GM18499 (cell line): ENCODE data around the gene KLF15.
"Not testable (repeated sequence)": the region's sequence is repeated elsewhere in the genome, so short reads cannot be mapped to it uniquely, and the experiment has no call there.

Source experiments
- ATAC-seq: cut with Tn5 transposase; IDR thresholded peaks from one replicate; pipeline ENCODE4 v1.9.1; 2021; ENCODE audit warnings: moderate number of reproducible peaks; ENCODE audit not compliant: insufficient read depth, unreplicated experiment

KLF15 gene

DNA sequence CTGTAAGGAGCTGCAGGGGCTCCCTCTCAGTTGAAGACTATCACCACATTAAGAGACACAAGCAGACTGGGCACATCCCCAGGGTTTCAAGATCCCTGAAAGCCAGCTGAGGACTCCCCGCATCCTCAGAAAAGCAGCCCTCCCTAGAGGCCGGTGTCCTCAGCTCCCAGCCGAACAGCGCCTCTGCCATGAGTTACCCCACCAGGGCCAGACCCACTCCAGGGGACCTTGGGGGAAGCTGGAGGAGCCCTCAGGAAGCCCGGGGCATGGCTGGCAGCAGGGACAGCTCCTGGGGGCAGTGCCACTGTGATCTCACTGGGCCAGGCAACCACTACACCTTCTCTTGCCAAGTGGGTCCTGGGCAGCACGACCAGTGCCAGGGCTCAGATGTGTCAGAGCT is 8.1 kb downstream of the KLF15 start:
- no peak for ATAC-seq

- no peak for ATAC-seq
Observed at GRCh38 chr3:126348308-126348920, 8.8 kb downstream of the KLF15 start.

DNA sequence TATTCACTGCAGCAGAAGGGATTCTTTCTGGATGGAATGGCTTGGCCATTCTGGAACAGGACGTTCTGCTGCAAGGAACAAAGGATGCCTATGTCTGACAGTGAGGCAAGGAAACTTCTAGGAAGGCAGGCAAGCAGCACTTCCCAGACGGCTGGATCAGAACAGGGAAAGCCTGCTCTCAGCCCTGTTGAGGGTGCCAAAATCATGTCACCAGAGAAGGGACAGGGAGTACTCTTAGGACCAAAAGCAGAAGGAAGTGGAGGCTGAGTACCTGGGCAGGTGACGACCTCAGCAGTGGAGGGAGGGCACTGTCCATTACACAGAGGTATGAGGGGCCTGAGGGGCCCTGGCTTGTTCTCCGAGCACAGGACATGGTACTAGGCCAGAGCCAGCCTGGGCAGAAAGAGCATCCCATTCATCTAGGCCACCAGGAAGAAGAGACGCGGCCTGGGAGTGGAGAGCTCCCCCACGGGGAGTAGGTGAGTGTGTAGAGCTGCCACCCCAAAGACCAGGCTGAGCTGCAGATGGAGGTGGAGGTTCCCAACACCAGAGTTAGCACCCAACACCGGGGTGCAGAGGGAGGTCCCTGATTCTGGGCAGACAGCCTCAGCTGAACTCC is 9.6 kb downstream of the KLF15 start:
- ATAC-seq = no peak

DNA sequence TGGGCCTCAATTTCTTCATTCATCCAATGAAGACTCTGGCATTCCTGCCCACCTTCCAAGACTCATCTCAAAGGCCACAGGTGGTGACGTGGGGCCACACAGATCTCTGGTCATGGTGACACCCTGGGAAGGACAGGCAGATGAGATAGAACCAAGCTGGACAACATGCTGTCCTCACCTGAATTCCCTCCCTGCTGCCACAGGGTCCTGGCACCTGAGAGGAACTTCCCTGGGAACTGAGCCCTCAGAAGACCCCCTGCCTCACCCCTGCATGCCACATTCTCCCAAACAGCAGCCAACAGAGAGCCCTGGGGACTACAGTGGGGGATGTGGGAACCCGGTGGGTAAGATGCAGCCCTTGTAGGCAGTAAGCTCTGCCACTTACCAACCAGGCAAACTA is 10.7 kb downstream of the KLF15 start:
- ATAC-seq = no peak

- no peak for ATAC-seq
Observed at GRCh38 chr3:126345641-126346460, 11.4 kb downstream of the KLF15 start.

- no peak for ATAC-seq
Observed at GRCh38 chr3:126345231-126345630, 12.0 kb downstream of the KLF15 start.

DNA sequence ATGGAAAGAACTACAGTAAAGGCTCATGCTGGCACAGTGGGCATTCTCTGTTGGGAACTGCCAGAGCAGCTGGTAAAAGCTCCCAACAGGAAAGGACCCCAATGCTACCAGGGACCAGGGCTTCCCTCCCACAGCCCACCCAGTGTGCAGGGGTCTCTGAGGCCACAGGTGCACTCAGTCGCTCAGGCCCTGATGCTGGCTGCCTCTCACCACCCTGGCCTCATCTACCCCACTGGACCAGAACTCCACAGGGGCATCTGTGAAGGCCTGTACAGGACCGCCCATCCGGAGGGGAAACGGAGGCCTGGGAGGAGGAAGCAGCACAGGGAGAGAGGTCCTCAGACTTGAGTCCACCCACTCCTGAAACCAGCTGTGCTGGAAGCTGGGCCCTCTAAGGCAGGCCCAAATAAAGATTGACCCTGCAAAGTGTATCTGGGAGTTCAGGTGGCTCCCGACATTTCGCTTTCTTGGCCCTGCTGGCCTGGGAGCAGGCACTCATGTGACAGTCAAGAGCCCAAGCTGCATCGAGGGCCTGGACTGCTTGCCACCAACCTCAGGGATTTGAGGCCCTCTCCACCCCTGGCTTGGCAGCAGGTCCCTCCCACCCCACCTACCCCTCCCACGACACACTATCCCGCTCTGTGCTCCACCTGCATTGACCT is 12.7 kb downstream of the KLF15 start:
- no peak for ATAC-seq

DNA sequence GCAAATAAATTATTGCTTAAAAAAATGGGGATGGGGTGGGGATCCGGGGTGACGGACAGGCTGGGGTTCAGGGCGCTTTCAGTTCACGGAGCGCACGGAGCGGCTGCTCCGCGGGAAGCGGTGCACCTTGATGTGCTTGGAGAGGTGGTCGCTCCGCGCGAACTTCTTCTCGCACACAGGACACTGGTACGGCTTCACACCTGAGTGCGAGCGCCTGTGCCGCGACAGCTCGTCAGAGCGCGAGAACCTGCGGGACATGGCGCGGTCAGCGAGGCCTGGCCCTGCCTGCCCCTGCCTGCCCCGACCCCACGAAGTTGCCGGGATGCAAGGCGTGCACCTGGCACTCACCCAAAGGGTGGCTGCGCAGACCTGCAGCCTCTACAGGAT is 13.6 kb downstream of the KLF15 start:
- no peak for ATAC-seq

GRCh38 chr3:126342991-126343648 is 14.1 kb downstream of the KLF15 start:
- ATAC-seq = no peak

- ATAC-seq = no peak
Observed at GRCh38 chr3:126342211-126342610, 15.0 kb downstream of the KLF15 start.

DNA sequence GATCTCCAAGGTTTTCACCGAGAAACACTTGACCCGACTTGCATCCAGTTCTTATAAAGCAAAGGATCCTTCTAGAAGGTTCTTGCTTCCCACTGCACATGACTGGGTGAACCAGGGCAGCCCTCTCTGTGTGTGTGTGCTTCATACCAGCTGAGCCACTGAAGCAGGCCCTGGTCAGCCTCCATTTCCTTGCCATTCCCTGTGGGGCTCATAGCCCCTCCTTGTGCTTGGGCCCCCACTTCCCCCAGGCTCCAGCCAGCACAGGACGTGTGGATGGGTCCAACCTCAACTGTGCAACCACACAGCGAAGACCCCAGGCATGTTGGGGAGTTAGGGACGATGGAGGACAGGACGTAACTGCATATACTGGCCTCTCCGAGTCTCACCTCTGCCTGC is 15.5 kb downstream of the KLF15 start:
- no peak for ATAC-seq

DNA sequence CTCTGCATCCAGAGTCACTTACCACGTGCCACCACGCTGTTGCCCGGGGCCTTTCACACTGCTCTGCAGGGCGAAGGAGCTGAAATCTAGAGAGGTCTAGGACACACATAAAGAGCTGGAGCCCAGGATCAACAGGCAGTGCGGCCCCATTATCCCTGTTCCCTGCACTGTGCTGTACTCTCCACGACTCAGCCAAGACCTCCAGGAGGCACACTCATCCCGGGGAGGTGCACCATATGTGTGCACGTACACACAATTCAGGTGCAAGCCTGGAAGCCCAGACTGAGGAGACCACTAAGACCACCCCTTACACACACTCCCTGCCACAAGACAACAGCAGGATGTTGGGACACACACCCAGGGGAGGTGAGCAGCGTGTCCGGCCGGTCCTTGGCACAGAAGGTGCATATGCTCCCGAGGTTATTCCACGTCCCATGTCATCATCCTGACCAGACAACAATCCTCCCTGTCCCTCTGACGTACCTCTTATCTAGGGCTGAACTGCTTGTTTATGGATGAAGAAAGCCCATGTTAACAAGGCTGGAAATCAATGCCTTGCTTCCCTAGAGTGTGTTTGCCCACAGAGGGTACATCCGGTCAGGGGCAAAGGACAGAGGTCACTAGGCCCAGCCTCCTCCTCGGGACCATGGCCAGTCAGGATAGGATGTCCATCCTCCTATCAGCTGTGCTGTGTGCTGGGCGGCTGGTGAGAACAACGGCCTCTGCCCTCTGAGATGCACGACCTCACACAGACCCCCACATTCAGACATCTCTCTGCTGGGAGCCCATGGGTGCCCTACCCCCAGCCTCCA is 16.1 kb downstream of the KLF15 start:
- ATAC-seq = no peak

DNA sequence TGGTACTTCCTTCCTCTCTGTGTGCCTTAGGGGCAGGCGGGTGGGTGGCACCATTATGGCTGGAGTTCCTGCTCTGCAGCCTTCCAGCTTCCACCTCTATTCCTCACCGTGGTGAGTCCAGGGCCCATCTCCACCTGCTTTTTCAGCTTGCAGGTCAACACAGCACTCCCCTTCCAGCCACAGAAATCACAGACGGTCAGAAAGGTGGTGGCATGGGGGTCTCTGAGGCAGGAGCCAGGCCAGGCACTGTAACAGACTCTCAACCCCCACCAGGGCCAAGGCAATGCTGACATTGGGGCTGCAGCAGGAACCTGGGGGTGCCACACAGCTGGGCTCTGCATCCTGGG is 16.6 kb downstream of the KLF15 start:
- no peak for ATAC-seq

DNA sequence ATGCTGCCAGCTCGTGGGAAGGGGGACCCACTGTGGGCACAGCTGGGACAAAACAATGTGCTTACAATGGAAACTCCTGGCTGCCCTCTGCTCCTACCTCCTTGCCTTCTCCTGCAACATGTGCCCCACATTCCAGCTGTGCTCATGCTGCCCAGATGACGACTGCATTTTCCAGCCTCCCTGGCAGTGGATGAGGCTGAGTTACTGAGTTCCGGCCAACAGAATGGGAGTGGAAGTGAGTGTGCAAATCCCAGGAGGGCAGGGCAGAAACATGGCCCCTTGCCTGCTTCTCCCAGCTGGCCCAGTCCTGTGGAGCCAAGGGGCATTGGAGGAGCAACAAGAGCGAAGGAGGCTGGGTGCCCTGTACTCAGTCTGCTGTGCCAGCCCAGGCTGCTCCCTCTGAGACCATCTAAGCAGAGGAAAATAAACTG is 17.1 kb downstream of the KLF15 start:
- ATAC-seq = no peak

DNA sequence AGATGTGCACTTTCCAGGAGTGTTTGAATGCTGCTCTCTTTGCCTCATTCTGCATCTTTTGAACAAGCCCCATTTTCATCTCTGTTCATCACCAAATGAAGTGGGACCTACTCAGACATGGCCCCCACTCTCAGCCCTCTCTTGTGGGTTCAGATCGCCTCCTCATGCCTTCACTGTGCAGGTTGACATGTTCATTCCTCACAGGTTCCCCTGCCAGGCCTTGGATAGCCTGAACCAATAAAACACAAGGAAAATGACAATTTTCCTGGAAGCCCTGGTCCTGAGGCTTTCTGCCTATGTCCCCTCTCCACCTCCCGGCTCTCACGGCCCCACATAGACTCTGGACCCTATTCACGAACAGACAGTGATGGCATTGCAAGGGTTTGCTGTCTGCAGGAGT is 17.7 kb downstream of the KLF15 start:
- ATAC-seq = no peak

DNA sequence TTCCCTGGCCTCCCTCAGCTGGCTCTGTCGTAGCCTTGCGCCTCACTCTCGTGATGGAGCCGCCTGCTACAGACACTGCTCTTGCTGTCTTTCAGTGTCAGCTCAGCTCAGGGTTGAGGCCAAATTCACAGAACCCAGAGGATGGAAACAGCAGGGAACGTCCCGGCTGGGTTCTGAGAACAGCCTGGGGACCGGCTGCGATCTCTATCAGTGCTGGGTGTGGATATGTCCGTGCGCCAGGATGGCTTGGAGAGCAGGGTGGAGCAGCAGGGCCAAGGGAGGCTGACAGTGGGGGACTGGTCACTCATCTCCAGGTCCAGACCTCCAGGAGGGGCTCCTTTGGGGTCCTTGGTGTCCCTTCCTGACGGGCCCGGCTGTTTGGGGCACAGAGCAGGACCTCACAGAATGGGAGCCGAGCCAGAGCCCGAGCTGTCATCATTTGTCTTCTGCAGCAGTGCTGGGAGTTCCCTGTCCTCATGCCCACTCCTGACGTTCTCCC is 18.4 kb downstream of the KLF15 start:
- ATAC-seq = no peak

GRCh38 chr3:126337980-126338651 is 19.1 kb downstream of the KLF15 start:
- no peak for ATAC-seq

- ATAC-seq = not testable (repeated sequence)
Observed at GRCh38 chr3:126331812-126332336, 25.3 kb downstream of the KLF15 start.
